GM23248 (cell line): ENCODE data around the gene FAM162A. TPM values are rescaled to one million over a fixed set of nuclear protein-coding genes. Genes with fewer than 3 reads are reported as not detected.

Experiments used
- DNase-seq: peaks from one replicate; pipeline ENCODE4 v3.0.0-alpha.2; 2015
- H2AFZ ChIP-seq: fragments of 200-600 bp; sonication (generic); 2 replicates; pipeline ENCODE4 v1.6.1; 2016; ENCODE audit warnings: antibody characterized with exemption
- H3F3A ChIP-seq: fragments of 200-600 bp; sonication (generic); 2 replicates; pipeline ENCODE4 v1.6.1; 2016; ENCODE audit warnings: mild to moderate bottlenecking, antibody characterized with exemption, mixed run types; ENCODE audit not compliant: insufficient read depth
- H3K27ac ChIP-seq: fragments of 200-600 bp; sonication (generic); 2 replicates; pipeline ENCODE4 v1.5.1; 2016; ENCODE audit warnings: mild to moderate bottlenecking
- H3K27me3 ChIP-seq: fragments of 200-600 bp; sonication (generic); replicated peaks from 2 replicates; pipeline ENCODE4 v1.6.1; 2016; ENCODE audit warnings: mild to moderate bottlenecking; ENCODE audit not compliant: insufficient read depth
- H3K36me3 ChIP-seq: fragments of 200-600 bp; sonication (generic); 2 replicates; pipeline ENCODE4 v1.6.1; 2016; ENCODE audit warnings: low read depth, mild to moderate bottlenecking
- H3K4me1 ChIP-seq: fragments of 200-600 bp; sonication (generic); 2 replicates; pipeline ENCODE4 v1.6.1; 2016; ENCODE audit warnings: mild to moderate bottlenecking; ENCODE audit not compliant: insufficient read depth
- H3K4me2 ChIP-seq: fragments of 200-600 bp; sonication (generic); one replicate; pipeline ENCODE4 v1.6.1; 2016; ENCODE audit warnings: mild to moderate bottlenecking; ENCODE audit not compliant: unreplicated experiment
- H3K4me3 ChIP-seq: fragments of 200-600 bp; sonication (generic); 2 replicates; pipeline ENCODE4 v1.5.1; 2016; ENCODE audit warnings: mild to moderate bottlenecking
- H3K79me2 ChIP-seq: fragments of 200-600 bp; sonication (generic); 2 replicates; pipeline ENCODE4 v1.6.1; 2016; ENCODE audit warnings: mild to moderate bottlenecking; ENCODE audit not compliant: insufficient read depth
- H3K9ac ChIP-seq: fragments of 200-600 bp; sonication (generic); 2 replicates; pipeline ENCODE4 v1.6.1; 2016; ENCODE audit warnings: mild to moderate bottlenecking
- H3K9me2 ChIP-seq: fragments of 200-600 bp; sonication (generic); 2 replicates; pipeline ENCODE4 v1.6.1; 2016; ENCODE audit warnings: mixed run types, mild to moderate bottlenecking, moderate library complexity; ENCODE audit not compliant: insufficient read depth
- H3K9me3 ChIP-seq: fragments of 200-600 bp; sonication (generic); one replicate; pipeline ENCODE4 v1.6.1; 2017; ENCODE audit warnings: low read depth
- H4K20me1 ChIP-seq: fragments of 200-600 bp; sonication (generic); 2 replicates; pipeline ENCODE4 v1.6.0; 2016; ENCODE audit not compliant: insufficient read depth
- EZH2 ChIP-seq: fragments of 200-600 bp; sonication (generic); IDR thresholded peaks from 2 replicates; pipeline ENCODE4 v1.6.1; 2018; ENCODE audit warnings: antibody characterized with exemption, mild to moderate bottlenecking; ENCODE audit not compliant: insufficient read depth, poor library complexity, severe bottlenecking
- EZH2phosphoT487 ChIP-seq: fragments of 200-600 bp; sonication (generic); IDR thresholded peaks from 2 replicates; pipeline ENCODE4 v1.6.1; 2018; ENCODE audit warnings: antibody characterized with exemption, moderate library complexity, mild to moderate bottlenecking, low read depth; ENCODE audit not compliant: insufficient read depth
- WGBS, 2 experiments: methylation state at CpG; one replicate each; pipeline ENCODE4 v1.1.6; 2015 to 2017; ENCODE audit warnings: low lambda C conversion rate in 2 of 2, low coverage in 1 of 2; ENCODE audit errors: missing lambda C conversion rate in 2 of 2; 5-methylcytosine and 5-hydroxymethylcytosine counted together
- in situ Hi-C: fragments of 300-500 bp; cut with MboI; formaldehyde crosslinking; loops from 2 replicates; pipeline ENCODE4 v1.15.0; 2020
- polyA plus RNA-seq: library from polyadenylated mRNA; unstranded; fragments of >200 nt; fragmentation: Nextera tagmentation; extraction: Ambion mirVana; gene quantifications from 2 replicates; pipeline ENCODE4 v1.2.1, GENCODE V29; 2016
- total RNA-seq: library from RNA; depleted of rRNA; stranded (reverse); fragments of >200 nt; shearing (Covaris generic); gene quantifications from 2 replicates; pipeline ENCODE4 v1.2.3, GENCODE V29; 2014

Gene FAM162A
- total and polyA plus RNA-seq, 2 experiments from 2014 or later, result 8.0 to 101 TPM

GRCh38 chr3:122421101-122421500 lies 37.1 kb downstream of the FAM162A start:
- Histone ChIP-seq H3K4me3 (no peak overlapping the region), H3K79me2 (peaks cover 82% of the 10 kb centered on the region), H3K4me2 (no peak overlapping the region), H3K27ac (no peak overlapping the region), H2AFZ (no peak overlapping the region), H3K4me1 (no peaks in the 10 kb centered on the region), H3K9ac (no peak overlapping the region), H3K9me3 (no peaks in the 10 kb centered on the region), H3F3A (peaks cover 52% of the 10 kb centered on the region), H4K20me1 (no peaks in the 10 kb centered on the region), H3K9me2 (no peaks in the 10 kb centered on the region), H3K36me3 (peaks cover 32% of the 10 kb centered on the region; the same call in 1 of the 2 replicates), H3K27me3 (no peaks in the 10 kb centered on the region)
- in situ Hi-C loops, result no loop called here
- 96 to 99% methylated on average over 4 of the region's 4 CpGs for WGBS, 2 experiments
- no peak for TF ChIP-seq EZH2
- no peak for TF ChIP-seq EZH2phosphoT487
- DNase-seq, result no peak

- Histone ChIP-seq H3K36me3 (peaks cover 40% of the 10 kb centered on the region), H3K9me2 (no peaks in the 10 kb centered on the region), H2AFZ (no peak overlapping the region), H3K9ac (no peak overlapping the region), H3K4me1 (no peaks in the 10 kb centered on the region), H3F3A (peaks cover 59% of the 10 kb centered on the region), H3K4me3 (no peak overlapping the region), H4K20me1 (no peaks in the 10 kb centered on the region), H3K4me2 (no peak overlapping the region), H3K27ac (no peak overlapping the region), H3K79me2 (peaks cover 77% of the 10 kb centered on the region), H3K9me3 (no peaks in the 10 kb centered on the region), H3K27me3 (no peaks in the 10 kb centered on the region)
- WGBS, 2 experiments, result 75 to 79% methylated on average over 2 of the region's 2 CpGs
- in situ Hi-C loops, result no loop called here
- TF ChIP-seq EZH2, result no peak
- no peak for TF ChIP-seq EZH2phosphoT487
- DNase-seq, result no peak
Measured at GRCh38 chr3:122421836-122422235, 37.9 kb downstream of the FAM162A start.

GRCh38 chr3:122427857-122428471 lies 44.0 kb downstream of the FAM162A start:
- Histone ChIP-seq H3K27ac (peak overlapping the region; percentile 23), H3K36me3 (peaks cover 67% of the 10 kb centered on the region)

GRCh38 chr3:122430371-122430770 lies 46.4 kb downstream of the FAM162A start:
- 99 to 100% methylated on average over 2 of the region's 2 CpGs for WGBS, 2 experiments
- Histone ChIP-seq H4K20me1 (no peaks in the 10 kb centered on the region), H3K4me1 (0 out of 2 replicates have a peak, but pooled peaks cover 7% of the 10 kb centered on the region), H3K9me3 (no peaks in the 10 kb centered on the region), H3K36me3 (peaks cover 62% of the 10 kb centered on the region), H3K9ac (no peak overlapping the region), H3K79me2 (peaks cover 3% of the 10 kb centered on the region; the same call in 1 of the 2 replicates), H3F3A (peaks cover 44% of the 10 kb centered on the region), H3K9me2 (no peaks in the 10 kb centered on the region), H3K27ac (no peak overlapping the region), H3K4me2 (no peak overlapping the region), H3K4me3 (no peak overlapping the region), H2AFZ (no peak overlapping the region), H3K27me3 (no peaks in the 10 kb centered on the region)
- TF ChIP-seq EZH2 (no peak), EZH2phosphoT487 (no peak)
- in situ Hi-C loops, result no loop called here
- no peak for DNase-seq

More at GRCh38 chr3:122427857-122428471, 44.0 kb downstream of the FAM162A start:
- Histone ChIP-seq H3F3A (peaks cover 65% of the 10 kb centered on the region), H4K20me1 (no peaks in the 10 kb centered on the region), H3K4me2 (no peak overlapping the region), H3K4me1 (0 out of 2 replicates have a peak, but pooled peaks cover 7% of the 10 kb centered on the region), H3K27me3 (no peaks in the 10 kb centered on the region), H3K4me3 (no peak overlapping the region), H3K9ac (no peak overlapping the region), H3K9me3 (no peaks in the 10 kb centered on the region), H2AFZ (no peak overlapping the region), H3K79me2 (peaks cover 26% of the 10 kb centered on the region), H3K9me2 (no peaks in the 10 kb centered on the region)
- DNase-seq, result peak; percentile 48
- in situ Hi-C loops, result no loop called here
- WGBS, 2 experiments, result 89 to 94% methylated on average over 2 of the region's 2 CpGs
- TF ChIP-seq EZH2, result no peak
- no peak for TF ChIP-seq EZH2phosphoT487
